Activated T-helper 17 cell treated with anti-CD3 and anti-CD28 coated beads, Interleukin-2, amount 50 U/mL, for 72 hours (primary cell): Measurements from ENCODE around the gene COL25A1. TPM values are rescaled to one million over a fixed set of nuclear protein-coding genes. Genes with fewer than 3 reads are reported as not detected.

Experiments
- ATAC-seq: fragments of 150-1000 bp; cut with Tn5 transposase; replicated peaks from 2 replicates; pipeline ENCODE4 v1.10.0; 2021; ENCODE audit warnings: mild to moderate bottlenecking, moderate library complexity
- H3K27ac Mint-ChIP-seq: one replicate; pipeline ENCODE4 v1.8.0; 2022; ENCODE audit warnings: mixed read lengths
- H3K27me3 Mint-ChIP-seq: one replicate; pipeline ENCODE4 v1.8.0; 2022; ENCODE audit warnings: mixed read lengths
- H3K36me3 Mint-ChIP-seq: one replicate; pipeline ENCODE4 v1.8.0; 2022; ENCODE audit warnings: low read depth, mild to moderate bottlenecking, mixed read lengths
- H3K4me1 Mint-ChIP-seq: one replicate; pipeline ENCODE4 v1.8.0; 2022; ENCODE audit warnings: mixed read lengths
- H3K4me3 Mint-ChIP-seq: one replicate; pipeline ENCODE4 v1.8.0; 2022; ENCODE audit warnings: mild to moderate bottlenecking, mixed read lengths
- H3K9me3 Mint-ChIP-seq: one replicate; pipeline ENCODE4 v1.8.0; 2022; ENCODE audit warnings: mixed read lengths
- total RNA-seq, 2 donors: library from RNA; stranded (reverse); gene quantifications; one replicate each; pipeline ENCODE4 v1.2.3, GENCODE V29; 2022

The COL25A1 gene
- total RNA-seq = under 1 TPM in 1 of 2 donors, not detected in 1; 0.08 TPM

GRCh38 chr4:109302361-109303139 lies at the start of gene COL25A1:
COL25A1 (minus strand) TSS chr4:109302658.
- Mint-ChIP-seq H3K4me3 (peak within 1 kb of the TSS; percentile 62), H3K4me1 (peaks cover 7% of the 10 kb centered on the region), H3K36me3 (no peaks in the 10 kb centered on the region), H3K27ac (no peak within 1 kb of the TSS), H3K9me3 (no peaks in the 10 kb centered on the region), H3K27me3 (peaks cover 48% of the 10 kb centered on the region)
- ATAC-seq = peak; percentile 45

- no peak overlapping the region for H3K27ac Mint-ChIP-seq
- H3K27me3 Mint-ChIP-seq = peaks cover 17% of the 10 kb centered on the region
- H3K9me3 Mint-ChIP-seq = peaks cover 4% of the 10 kb centered on the region
- no peak for ATAC-seq
- H3K4me3 Mint-ChIP-seq = no peak overlapping the region
- H3K36me3 Mint-ChIP-seq = no peaks in the 10 kb centered on the region
- H3K4me1 Mint-ChIP-seq = no peaks in the 10 kb centered on the region
Observed at GRCh38 chr4:109350121-109350520, 47.7 kb upstream of the COL25A1 start.

- H3K4me3 Mint-ChIP-seq = no peak overlapping the region
- H3K27me3 Mint-ChIP-seq = peaks cover 4% of the 10 kb centered on the region
- H3K9me3 Mint-ChIP-seq = no peaks in the 10 kb centered on the region
- H3K36me3 Mint-ChIP-seq = no peaks in the 10 kb centered on the region
- no peaks in the 10 kb centered on the region for H3K4me1 Mint-ChIP-seq
- H3K27ac Mint-ChIP-seq = no peak overlapping the region
- no peak for ATAC-seq
Observed at GRCh38 chr4:109334129-109335105, 32.0 kb upstream of the COL25A1 start.

- Mint-ChIP-seq H3K27me3 (peaks cover 3% of the 10 kb centered on the region), H3K27ac (no peak overlapping the region), H3K36me3 (no peaks in the 10 kb centered on the region), H3K4me1 (no peaks in the 10 kb centered on the region), H3K4me3 (no peak overlapping the region), H3K9me3 (no peaks in the 10 kb centered on the region)
- ATAC-seq = no peak
Observed at GRCh38 chr4:109332926-109333464, 30.5 kb upstream of the COL25A1 start.

- no peak for ATAC-seq
- no peaks in the 10 kb centered on the region for H3K4me1 Mint-ChIP-seq
- H3K4me3 Mint-ChIP-seq = no peak overlapping the region
- no peak overlapping the region for H3K27ac Mint-ChIP-seq
- H3K27me3 Mint-ChIP-seq = peaks cover 11% of the 10 kb centered on the region
- peaks cover 11% of the 10 kb centered on the region for H3K9me3 Mint-ChIP-seq
- H3K36me3 Mint-ChIP-seq = no peaks in the 10 kb centered on the region
Observed at GRCh38 chr4:109327641-109328040, 25.2 kb upstream of the COL25A1 start.

- Mint-ChIP-seq H3K36me3 (no peaks in the 10 kb centered on the region), H3K4me1 (no peaks in the 10 kb centered on the region), H3K27me3 (peaks cover 14% of the 10 kb centered on the region), H3K27ac (no peak overlapping the region), H3K4me3 (no peak overlapping the region), H3K9me3 (peaks cover 15% of the 10 kb centered on the region)
- ATAC-seq = no peak
Observed at GRCh38 chr4:109325698-109326097, 23.2 kb upstream of the COL25A1 start.

GRCh38 chr4:109323348-109323747 lies 20.9 kb upstream of the COL25A1 start:
- Mint-ChIP-seq H3K4me1 (no peaks in the 10 kb centered on the region), H3K27ac (no peak overlapping the region), H3K9me3 (peaks cover 20% of the 10 kb centered on the region), H3K27me3 (peaks cover 10% of the 10 kb centered on the region), H3K4me3 (no peak overlapping the region), H3K36me3 (no peaks in the 10 kb centered on the region)
- no peak for ATAC-seq

GRCh38 chr4:109321232-109321631 lies 18.8 kb upstream of the COL25A1 start:
- Mint-ChIP-seq H3K36me3 (no peaks in the 10 kb centered on the region), H3K27me3 (peaks cover 10% of the 10 kb centered on the region), H3K4me1 (no peaks in the 10 kb centered on the region), H3K4me3 (no peak overlapping the region), H3K27ac (no peak overlapping the region), H3K9me3 (peaks cover 20% of the 10 kb centered on the region)
- no peak for ATAC-seq

GRCh38 chr4:109319684-109320083 lies 17.2 kb upstream of the COL25A1 start:
- no peak for ATAC-seq
- peaks cover 14% of the 10 kb centered on the region for H3K27me3 Mint-ChIP-seq
- H3K36me3 Mint-ChIP-seq = no peaks in the 10 kb centered on the region
- H3K4me3 Mint-ChIP-seq = no peak overlapping the region
- no peak overlapping the region for H3K27ac Mint-ChIP-seq
- no peaks in the 10 kb centered on the region for H3K4me1 Mint-ChIP-seq
- peaks cover 20% of the 10 kb centered on the region for H3K9me3 Mint-ChIP-seq

GRCh38 chr4:109319156-109319555 lies 16.7 kb upstream of the COL25A1 start:
- Mint-ChIP-seq H3K9me3 (peaks cover 15% of the 10 kb centered on the region), H3K36me3 (no peaks in the 10 kb centered on the region), H3K4me1 (no peaks in the 10 kb centered on the region), H3K27me3 (peaks cover 11% of the 10 kb centered on the region), H3K27ac (no peak overlapping the region), H3K4me3 (no peak overlapping the region)
- no peak for ATAC-seq

- Mint-ChIP-seq H3K36me3 (no peaks in the 10 kb centered on the region), H3K4me1 (no peaks in the 10 kb centered on the region), H3K9me3 (peaks cover 10% of the 10 kb centered on the region), H3K27me3 (peaks cover 4% of the 10 kb centered on the region), H3K4me3 (no peak overlapping the region), H3K27ac (no peak overlapping the region)
- ATAC-seq = no peak
Observed at GRCh38 chr4:109315818-109316217, 13.4 kb upstream of the COL25A1 start.

GRCh38 chr4:109315341-109315740 lies 12.9 kb upstream of the COL25A1 start:
- Mint-ChIP-seq H3K9me3 (peaks cover 10% of the 10 kb centered on the region), H3K27ac (no peak overlapping the region)

GRCh38 chr4:109313168-109314133 lies 11.0 kb upstream of the COL25A1 start:
- no peak overlapping the region for H3K27ac Mint-ChIP-seq
- no peaks in the 10 kb centered on the region for H3K36me3 Mint-ChIP-seq
- no peak for ATAC-seq
- H3K27me3 Mint-ChIP-seq = peaks cover 8% of the 10 kb centered on the region
- H3K9me3 Mint-ChIP-seq = peaks cover 6% of the 10 kb centered on the region
- no peak overlapping the region for H3K4me3 Mint-ChIP-seq
- H3K4me1 Mint-ChIP-seq = no peaks in the 10 kb centered on the region

More at GRCh38 chr4:109315341-109315740, 12.9 kb upstream of the COL25A1 start:
- no peak overlapping the region for H3K4me3 Mint-ChIP-seq
- H3K4me1 Mint-ChIP-seq = no peaks in the 10 kb centered on the region
- no peak for ATAC-seq
- H3K27me3 Mint-ChIP-seq = peaks cover 4% of the 10 kb centered on the region
- H3K36me3 Mint-ChIP-seq = no peaks in the 10 kb centered on the region

- peaks cover 48% of the 10 kb centered on the region for H3K27me3 Mint-ChIP-seq
- H3K4me1 Mint-ChIP-seq = peaks cover 7% of the 10 kb centered on the region
- H3K4me3 Mint-ChIP-seq = peak overlapping the region; percentile 62
- H3K9me3 Mint-ChIP-seq = no peaks in the 10 kb centered on the region
- no peak overlapping the region for H3K27ac Mint-ChIP-seq
- no peaks in the 10 kb centered on the region for H3K36me3 Mint-ChIP-seq
- ATAC-seq = no peak
Observed at GRCh38 chr4:109303140-109303496, 660 bp upstream of the COL25A1 start.
